Measurements from ENCODE around the gene GRN. TPM values are rescaled to one million over a fixed set of nuclear protein-coding genes. Genes with fewer than 3 reads are reported as not detected.
A peak's percentile ranks its signal among the peaks of the same experiment; 100 is the strongest.
"Not testable (repeated sequence)": the region's sequence is repeated elsewhere in the genome, so short reads cannot be mapped to it uniquely, and the experiment has no call there.

GRN gene
- total RNA-seq, 1 experiment from 2014 or later, result 194 TPM

DNA sequence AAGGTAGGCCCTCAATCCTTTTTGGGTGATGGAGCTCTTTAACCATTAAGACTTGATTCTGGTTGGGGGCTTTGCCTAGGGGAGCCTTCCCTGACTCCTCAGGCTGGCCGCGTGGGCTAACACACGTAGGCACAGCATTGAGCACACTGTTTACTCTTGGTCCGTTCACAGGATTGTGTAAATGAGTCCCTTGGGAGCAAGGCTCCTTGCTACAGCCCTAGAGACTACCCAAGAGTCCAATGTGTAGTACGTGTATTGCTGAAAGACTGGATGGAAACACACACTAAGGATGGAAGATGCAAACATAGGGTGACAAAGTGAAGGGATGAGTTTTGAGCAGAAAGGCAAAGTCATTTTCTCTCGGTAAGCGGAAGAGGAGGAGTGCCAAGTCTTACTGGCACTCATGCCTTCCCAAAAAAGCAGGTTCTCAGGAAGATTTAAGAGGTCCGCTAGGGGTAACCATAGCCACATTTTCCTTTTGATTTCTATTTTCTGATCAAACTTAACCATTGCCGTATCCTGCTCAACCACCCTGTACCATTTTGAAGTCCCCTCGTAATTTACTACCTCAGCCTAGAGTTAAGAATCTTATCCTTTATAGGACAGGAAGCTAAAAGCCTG, 45.3 kb downstream of the GRN start:
- Histone ChIP-seq H3K27ac (ENCODE audit: low read length) (no peak overlapping the region), H3K9ac (ENCODE audit: low read length) (no peak overlapping the region), H3K4me2 (ENCODE audit: low read depth, low read length, poor library complexity, severe bottlenecking) (no peak overlapping the region), H3K4me3 (ENCODE audit: low read length) (no peak overlapping the region), H3K9me2 (replicated peaks; ENCODE audit: insufficient read depth, low read length) (no peaks in the 10 kb centered on the region), H3K79me2 (ENCODE audit: low read length) (no peaks in the 10 kb centered on the region), H3K9me3 (ENCODE audit: low read length) (no peaks in the 10 kb centered on the region), H3K4me1 (ENCODE audit: low read length) (peaks cover 8% of the 10 kb centered on the region), H3K27me3 (ENCODE audit: low read length) (no peaks in the 10 kb centered on the region), H2AFZ (ENCODE audit: low read length) (no peak overlapping the region), H4K20me1 (ENCODE audit: insufficient read depth, low read depth, low read length) (no peaks in the 10 kb centered on the region), H3K36me3 (ENCODE audit: insufficient read depth, low read length) (no peaks in the 10 kb centered on the region)
- no peak for DNase-seq

- not testable (repeated sequence) for H3K79me2 ChIP-seq (ENCODE audit: low read length); H3K36me3 ChIP-seq (ENCODE audit: insufficient read depth, low read length); H2AFZ ChIP-seq (ENCODE audit: low read length); H4K20me1 ChIP-seq (ENCODE audit: insufficient read depth, low read depth, low read length); H3K9me2 ChIP-seq (replicated peaks; ENCODE audit: insufficient read depth, low read length); H3K4me3 ChIP-seq (ENCODE audit: low read length); H3K4me2 ChIP-seq (ENCODE audit: low read depth, low read length, poor library complexity, severe bottlenecking); H3K27me3 ChIP-seq (ENCODE audit: low read length); H3K9ac ChIP-seq (ENCODE audit: low read length); H3K9me3 ChIP-seq (ENCODE audit: low read length); H3K4me1 ChIP-seq (ENCODE audit: low read length); H3K27ac ChIP-seq (ENCODE audit: low read length); DNase-seq
These were observed 49.0 kb downstream of the GRN start for GRCh38 chr17:44394112-44394511.

GRCh38 chr17:44394833-44395232, 49.7 kb downstream of the GRN start:
- no peak overlapping the region for H3K4me2 ChIP-seq (ENCODE audit: low read depth, low read length, poor library complexity, severe bottlenecking)
- H3K79me2 ChIP-seq (ENCODE audit: low read length), result no peaks in the 10 kb centered on the region
- H3K4me1 ChIP-seq (ENCODE audit: low read length), result no peaks in the 10 kb centered on the region
- H2AFZ ChIP-seq (ENCODE audit: low read length), result no peak overlapping the region
- DNase-seq, result no peak
- no peak overlapping the region for H3K9ac ChIP-seq (ENCODE audit: low read length)
- H3K27me3 ChIP-seq (ENCODE audit: low read length), result no peaks in the 10 kb centered on the region
- no peaks in the 10 kb centered on the region for H3K9me2 ChIP-seq (replicated peaks; ENCODE audit: insufficient read depth, low read length)
- no peaks in the 10 kb centered on the region for H4K20me1 ChIP-seq (ENCODE audit: insufficient read depth, low read depth, low read length)
- H3K27ac ChIP-seq (ENCODE audit: low read length), result no peak overlapping the region
- H3K4me3 ChIP-seq (ENCODE audit: low read length), result no peak overlapping the region
- H3K9me3 ChIP-seq (ENCODE audit: low read length), result no peaks in the 10 kb centered on the region
- peaks cover 9% of the 10 kb centered on the region; the same call in 1 of the 2 replicates for H3K36me3 ChIP-seq (ENCODE audit: insufficient read depth, low read length)

DNA sequence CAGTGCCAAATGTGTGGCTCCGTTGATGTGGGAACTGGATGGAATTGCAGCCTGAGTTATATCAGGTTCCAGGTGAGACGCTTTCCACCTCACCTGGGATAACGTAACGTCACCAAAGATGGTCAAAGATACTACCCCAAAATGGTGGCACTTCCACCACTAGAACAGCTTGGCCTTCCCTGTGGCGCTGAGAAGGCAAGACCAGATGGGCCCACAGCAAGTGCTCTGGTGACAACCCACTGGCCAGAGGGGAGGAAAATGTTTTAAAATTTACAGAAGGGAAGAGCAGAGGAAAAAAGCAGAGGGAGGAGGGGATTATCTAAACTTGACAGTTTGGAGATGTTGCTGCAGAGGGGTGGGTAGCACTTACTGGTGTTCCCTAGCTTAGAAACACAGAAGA, 51.8 kb downstream of the GRN start:
- Histone ChIP-seq H3K79me2 (ENCODE audit: low read length) (no peaks in the 10 kb centered on the region), H3K4me2 (ENCODE audit: low read depth, low read length, poor library complexity, severe bottlenecking) (no peak overlapping the region)
- DNase-seq, result no peak

GRCh38 chr17:44397479-44398440, 52.7 kb downstream of the GRN start:
- Histone ChIP-seq H3K4me2 (ENCODE audit: low read depth, low read length, poor library complexity, severe bottlenecking) (no peak overlapping the region), H3K36me3 (ENCODE audit: insufficient read depth, low read length) (peaks cover 15% of the 10 kb centered on the region; the same call in 1 of the 2 replicates), H3K27ac (ENCODE audit: low read length) (no peak overlapping the region), H3K4me1 (ENCODE audit: low read length) (peaks cover 3% of the 10 kb centered on the region), H2AFZ (ENCODE audit: low read length) (no peak overlapping the region), H3K9me3 (ENCODE audit: low read length) (no peaks in the 10 kb centered on the region), H3K79me2 (ENCODE audit: low read length) (no peaks in the 10 kb centered on the region), H3K4me3 (ENCODE audit: low read length) (no peak overlapping the region), H3K27me3 (ENCODE audit: low read length) (no peaks in the 10 kb centered on the region), H3K9ac (ENCODE audit: low read length) (no peak overlapping the region), H3K9me2 (replicated peaks; ENCODE audit: insufficient read depth, low read length) (no peaks in the 10 kb centered on the region), H4K20me1 (ENCODE audit: insufficient read depth, low read depth, low read length) (no peaks in the 10 kb centered on the region)
- no peak for DNase-seq

More for the DNA sequence above, 51.8 kb downstream of the GRN start:
- Histone ChIP-seq H3K27me3 (ENCODE audit: low read length) (no peaks in the 10 kb centered on the region), H4K20me1 (ENCODE audit: insufficient read depth, low read depth, low read length) (no peaks in the 10 kb centered on the region), H3K36me3 (ENCODE audit: insufficient read depth, low read length) (peaks cover 12% of the 10 kb centered on the region; the same call in 1 of the 2 replicates), H3K4me1 (ENCODE audit: low read length) (no peaks in the 10 kb centered on the region), H3K27ac (ENCODE audit: low read length) (no peak overlapping the region), H3K9me3 (ENCODE audit: low read length) (no peaks in the 10 kb centered on the region), H3K9ac (ENCODE audit: low read length) (no peak overlapping the region), H3K9me2 (replicated peaks; ENCODE audit: insufficient read depth, low read length) (no peaks in the 10 kb centered on the region), H3K4me3 (ENCODE audit: low read length) (no peak overlapping the region), H2AFZ (ENCODE audit: low read length) (no peak overlapping the region)

DNA sequence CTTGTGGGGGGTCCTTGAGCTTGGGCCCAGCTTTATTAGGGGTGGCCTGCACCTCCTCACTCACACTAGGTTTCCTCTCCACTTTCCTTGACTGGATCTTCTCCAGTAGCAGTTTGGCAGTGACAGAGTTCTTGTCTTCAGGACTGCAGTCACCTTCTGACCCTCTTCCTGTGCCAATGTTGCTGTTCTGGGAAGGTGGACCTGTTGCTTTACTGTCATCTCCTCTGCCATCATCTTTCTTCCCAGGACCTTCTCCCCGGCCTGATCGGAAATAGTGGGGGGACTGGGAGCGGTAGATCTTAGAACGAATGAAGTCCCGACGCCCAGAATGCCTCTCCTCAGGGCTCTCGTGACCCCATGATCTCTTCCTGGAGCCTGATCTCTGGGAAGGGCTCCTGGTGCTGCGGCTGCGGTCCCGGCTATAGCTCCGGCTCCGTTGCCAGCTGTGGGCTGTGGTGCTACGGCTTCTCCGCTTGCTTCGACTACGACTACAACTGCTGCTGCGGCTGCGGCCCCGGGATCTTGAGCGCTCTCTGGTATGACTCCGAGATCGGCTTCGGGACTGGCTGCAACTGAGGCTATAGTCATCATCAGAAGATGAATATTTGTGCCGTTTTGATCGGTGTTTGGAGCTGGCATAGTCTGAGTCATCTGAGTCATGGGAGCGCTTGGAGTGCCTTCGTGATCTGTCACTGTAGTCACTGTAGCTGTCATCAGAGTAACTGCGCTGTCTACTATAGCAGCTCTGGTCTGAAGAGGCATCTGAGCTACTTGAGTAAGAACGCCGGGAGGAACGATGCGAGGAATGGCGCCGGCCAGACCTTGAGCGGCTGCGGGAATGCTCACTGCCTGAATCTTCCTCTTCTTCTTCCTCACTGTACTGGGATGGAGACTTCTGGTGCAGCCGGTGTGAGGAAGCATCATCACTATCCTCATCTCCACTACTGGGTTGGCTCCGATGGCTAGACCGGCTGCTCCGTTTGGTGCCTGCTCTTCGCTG, 53.9 kb downstream of the GRN start:
- no peaks in the 10 kb centered on the region for H3K27me3 ChIP-seq (ENCODE audit: low read length)
- H3K79me2 ChIP-seq (ENCODE audit: low read length), result no peaks in the 10 kb centered on the region
- no peak for DNase-seq
- peaks cover 4% of the 10 kb centered on the region for H3K4me1 ChIP-seq (ENCODE audit: low read length)
- no peaks in the 10 kb centered on the region for H4K20me1 ChIP-seq (ENCODE audit: insufficient read depth, low read depth, low read length)
- H3K36me3 ChIP-seq (ENCODE audit: insufficient read depth, low read length), result peaks cover 16% of the 10 kb centered on the region; the same call in 1 of the 2 replicates
- H3K9me2 ChIP-seq (replicated peaks; ENCODE audit: insufficient read depth, low read length), result no peaks in the 10 kb centered on the region
- H3K9ac ChIP-seq (ENCODE audit: low read length), result no peak overlapping the region
- no peak overlapping the region for H3K4me3 ChIP-seq (ENCODE audit: low read length)
- H3K27ac ChIP-seq (ENCODE audit: low read length), result no peak overlapping the region
- H3K9me3 ChIP-seq (ENCODE audit: low read length), result no peaks in the 10 kb centered on the region
- H2AFZ ChIP-seq (ENCODE audit: low read length), result no peak overlapping the region
- H3K4me2 ChIP-seq (ENCODE audit: low read depth, low read length, poor library complexity, severe bottlenecking), result no peak overlapping the region

DNA sequence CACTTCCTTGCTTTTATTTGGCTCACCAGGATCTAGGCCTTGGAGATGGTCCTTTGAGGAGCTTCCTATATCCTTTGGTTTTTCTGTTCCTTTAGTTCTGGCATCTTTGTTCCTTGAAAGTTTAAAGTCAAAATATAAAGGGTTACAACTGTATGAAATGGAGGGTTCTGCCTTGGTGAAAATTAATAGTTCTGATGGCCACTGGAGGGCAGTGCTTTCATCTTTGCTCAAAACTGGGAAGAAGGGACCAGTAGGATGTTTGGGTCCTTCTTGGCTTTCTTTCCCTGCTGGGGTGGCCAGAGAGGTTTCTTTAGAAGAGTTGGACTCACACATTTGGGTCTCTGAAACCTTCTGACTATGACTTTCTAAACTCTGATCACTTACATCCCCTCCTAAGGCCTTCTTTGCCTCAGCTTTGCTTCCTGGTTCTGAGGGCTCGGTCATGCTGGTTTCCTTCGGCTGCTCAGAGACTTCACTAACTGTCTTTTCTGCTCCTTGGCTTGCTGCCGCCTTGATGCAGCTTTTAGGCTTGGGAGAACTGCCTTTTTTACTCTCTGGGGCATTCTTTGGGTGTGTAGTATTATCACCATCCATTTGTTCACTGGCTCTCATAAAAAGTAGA, 55.2 kb downstream of the GRN start:
- Histone ChIP-seq H3K27me3 (ENCODE audit: low read length) (no peaks in the 10 kb centered on the region), H3K79me2 (ENCODE audit: low read length) (no peaks in the 10 kb centered on the region), H3K27ac (ENCODE audit: low read length) (no peak overlapping the region), H3K9me3 (ENCODE audit: low read length) (no peaks in the 10 kb centered on the region), H2AFZ (ENCODE audit: low read length) (no peak overlapping the region), H4K20me1 (ENCODE audit: insufficient read depth, low read depth, low read length) (no peaks in the 10 kb centered on the region), H3K9me2 (replicated peaks; ENCODE audit: insufficient read depth, low read length) (no peaks in the 10 kb centered on the region), H3K4me2 (ENCODE audit: low read depth, low read length, poor library complexity, severe bottlenecking) (no peak overlapping the region), H3K9ac (ENCODE audit: low read length) (no peak overlapping the region), H3K4me3 (ENCODE audit: low read length) (no peak overlapping the region), H3K36me3 (ENCODE audit: insufficient read depth, low read length) (peaks cover 16% of the 10 kb centered on the region; the same call in 1 of the 2 replicates), H3K4me1 (ENCODE audit: low read length) (peaks cover 4% of the 10 kb centered on the region)
- peak; percentile 66 for DNase-seq

All from Karpas-422 (cell line).